ENCODE measurements around the gene DDX54.
"Not testable (repeated sequence)": the region's sequence is repeated elsewhere in the genome, so short reads cannot be mapped to it uniquely, and the experiment has no call there.

The DDX54 gene

DNA sequence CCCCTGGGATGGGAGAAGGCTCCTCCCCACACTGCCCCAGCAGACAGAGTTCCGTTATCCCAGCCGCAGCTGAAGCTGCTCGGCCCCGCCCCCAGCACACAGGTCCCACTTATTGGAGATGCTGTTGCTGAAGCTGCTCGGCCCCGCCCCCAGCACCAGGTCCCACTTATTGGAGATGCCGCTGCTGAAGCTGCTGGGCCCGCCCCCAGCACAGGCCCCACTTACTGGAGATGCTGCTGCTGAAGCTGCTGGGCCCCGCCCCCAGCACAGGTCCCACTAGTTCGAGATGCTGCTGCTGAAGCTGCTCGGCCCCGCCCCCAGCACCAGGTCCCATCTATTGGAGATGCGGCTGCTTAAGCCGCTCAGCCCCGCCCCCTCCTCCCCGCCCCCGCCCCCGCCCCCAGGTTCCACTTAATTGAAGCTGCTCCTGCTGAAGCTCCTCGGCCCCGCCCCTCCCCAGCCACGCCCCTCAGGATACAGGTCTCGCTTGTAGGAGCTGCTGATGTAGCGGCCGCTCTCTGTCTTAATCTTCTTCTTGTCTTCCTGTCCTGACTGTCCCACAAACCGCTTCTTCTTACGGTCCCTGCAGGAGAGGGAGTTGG is 23.8 kb downstream of the DDX54 start:
- DNase-seq: peak in 1 of 2 donors; percentile 16

GRCh38 chr12:113159937-113160336 is 25.3 kb downstream of the DDX54 start:
- DNase-seq: no peak

- no peak for DNase-seq
These were observed 26.7 kb downstream of the DDX54 start for GRCh38 chr12:113158439-113159203.

DNA sequence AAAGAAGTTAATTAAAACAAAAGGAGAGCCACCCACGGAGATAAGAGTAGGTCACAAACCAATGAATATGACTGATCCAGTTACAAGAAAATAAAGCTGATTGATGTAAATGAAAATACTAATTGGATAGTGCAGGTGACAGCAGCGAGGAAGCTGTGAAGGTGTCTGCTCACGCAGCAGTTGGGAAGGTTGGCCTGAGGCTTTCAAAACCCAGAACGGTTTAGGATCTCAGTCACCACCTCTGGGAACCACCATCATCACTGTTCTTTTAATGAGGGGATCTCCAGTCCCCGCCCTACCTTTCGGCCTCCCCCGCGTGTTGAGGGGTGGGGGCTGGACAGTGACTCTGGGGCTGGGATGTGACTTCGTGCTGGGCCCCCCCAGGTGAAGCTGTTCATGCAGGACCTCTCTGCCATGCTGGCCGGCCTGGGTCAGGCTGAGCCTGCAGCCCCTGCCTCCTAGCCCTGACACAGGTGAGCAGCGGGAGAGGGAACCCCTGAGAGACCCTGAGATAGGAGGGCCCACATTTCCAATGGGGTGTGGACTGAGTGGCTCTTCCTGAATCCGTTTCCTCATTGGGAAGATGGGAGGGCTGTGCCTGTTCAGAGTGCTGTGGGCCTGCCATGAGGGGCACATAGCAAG is 27.9 kb downstream of the DDX54 start:
- DNase-seq: no peak

DNA sequence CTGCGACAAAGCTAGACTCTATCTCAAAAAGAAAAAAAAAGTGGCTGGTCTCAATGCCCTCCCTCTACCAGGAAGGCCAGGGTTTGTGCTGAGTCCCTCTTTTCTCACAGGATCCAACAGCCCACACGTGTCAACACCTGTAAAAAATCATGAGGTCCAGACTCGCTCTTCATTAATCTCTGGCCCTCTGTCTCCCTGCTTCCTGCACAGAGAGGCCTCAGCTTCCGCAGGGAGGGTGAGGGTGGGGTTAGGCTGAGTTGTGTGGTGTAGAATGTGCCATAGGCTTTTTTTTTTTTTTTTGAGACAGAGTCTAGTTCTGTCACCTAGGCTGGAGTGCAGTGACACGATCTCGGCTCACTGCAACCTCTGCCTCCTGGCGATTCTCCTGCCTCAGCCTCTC is 29.6 kb downstream of the DDX54 start:
- no peak for DNase-seq

DNA sequence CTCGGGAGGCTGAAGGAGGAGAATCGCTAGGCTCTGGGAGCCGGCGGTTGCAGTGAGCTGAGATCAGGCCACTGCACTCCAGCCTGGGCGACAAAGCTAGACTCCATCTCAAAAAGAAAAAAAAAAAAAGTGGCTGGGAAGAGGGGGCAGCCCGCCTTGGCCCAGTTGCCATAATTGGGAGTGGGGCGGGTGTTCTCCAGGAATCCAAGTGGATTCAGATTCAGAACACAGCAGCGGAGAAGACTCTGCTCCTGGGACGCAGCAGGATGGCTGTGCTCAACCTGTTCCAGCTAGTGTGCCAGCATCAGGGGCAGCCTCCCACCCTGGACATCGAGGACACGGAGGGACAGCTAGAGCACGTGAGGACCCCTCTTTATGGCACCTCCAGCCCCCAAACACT is 30.2 kb downstream of the DDX54 start:
- DNase-seq: no peak

DNA sequence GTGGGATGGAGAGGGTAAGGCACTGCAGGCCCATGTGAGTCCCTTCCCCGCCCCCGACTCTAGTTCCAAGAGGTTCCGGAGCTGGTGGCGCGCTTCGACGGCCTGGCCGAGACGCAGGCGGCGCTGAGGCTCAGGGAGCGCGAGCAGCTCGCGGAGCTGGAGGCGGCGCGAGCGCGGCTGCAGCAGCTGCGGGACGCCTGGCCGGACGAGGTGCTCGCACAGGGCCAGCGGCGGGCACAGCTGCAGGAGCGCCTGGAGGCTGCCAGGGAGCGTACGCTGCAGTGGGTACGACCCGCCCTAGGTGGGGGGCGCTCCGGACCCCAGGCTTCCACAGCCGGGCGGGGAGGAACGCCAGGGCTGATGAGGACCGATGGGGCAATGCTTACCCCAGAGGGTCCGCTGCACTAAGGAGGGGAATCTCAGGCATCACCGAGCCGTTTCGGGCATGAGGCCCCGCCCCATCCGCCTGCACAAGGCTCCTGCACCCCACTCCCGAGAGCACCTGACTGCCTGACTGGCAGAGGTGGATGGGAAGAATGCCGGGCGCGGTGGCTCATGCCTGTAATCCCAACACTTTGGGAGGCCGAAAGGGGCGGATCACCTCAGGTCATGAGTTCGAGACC is 30.8 kb downstream of the DDX54 start:
- DNase-seq: no peak

DNA sequence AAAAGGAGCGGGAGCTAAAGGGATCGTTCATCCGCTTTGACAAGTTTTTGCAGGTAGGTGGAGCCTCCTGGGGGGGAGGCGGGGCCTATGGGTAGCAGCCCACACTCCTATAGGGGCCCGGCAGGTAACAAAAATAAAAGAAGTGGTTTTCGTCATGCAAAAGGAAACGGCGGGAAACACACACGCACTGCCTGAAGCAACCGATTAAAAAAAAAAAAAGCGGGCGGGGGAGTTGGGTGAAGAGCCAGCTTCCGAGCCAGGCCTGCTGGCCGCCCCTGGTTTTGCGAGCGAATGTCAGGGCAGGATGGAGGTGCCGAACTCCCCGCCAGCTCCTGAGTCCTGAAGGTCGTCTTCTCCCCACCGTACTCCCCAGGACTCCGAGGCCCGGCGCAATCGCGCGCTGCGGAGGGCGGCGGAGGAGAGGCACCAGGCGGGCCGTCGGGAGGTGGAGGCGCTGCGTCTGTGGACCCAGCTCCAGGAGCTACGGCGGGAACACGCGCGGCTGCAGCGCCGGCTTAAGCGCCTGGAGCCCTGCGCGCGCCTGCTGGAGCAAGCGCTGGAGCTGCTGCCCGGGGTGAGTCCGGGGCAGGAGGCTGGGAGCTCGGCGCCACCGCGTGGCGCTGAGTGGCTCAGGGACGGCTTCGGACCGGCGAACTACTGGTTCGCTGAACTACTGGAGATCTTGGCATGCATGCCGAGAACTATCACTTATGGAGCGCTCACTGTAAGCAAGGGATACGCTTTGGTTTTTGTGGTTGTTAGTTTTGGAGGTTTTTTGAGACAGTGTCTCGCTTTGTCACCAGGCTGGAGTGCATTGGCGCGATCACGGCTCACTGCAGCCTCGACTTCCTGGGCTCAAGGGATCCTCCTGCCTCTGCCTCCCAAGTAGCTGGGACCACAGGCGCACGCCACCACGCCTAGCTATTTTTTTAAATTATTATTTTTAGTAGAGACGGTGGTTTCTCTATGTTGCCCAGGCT is 32.2 kb downstream of the DDX54 start:
- DNase-seq: peak; percentile 45 to 71

DNA sequence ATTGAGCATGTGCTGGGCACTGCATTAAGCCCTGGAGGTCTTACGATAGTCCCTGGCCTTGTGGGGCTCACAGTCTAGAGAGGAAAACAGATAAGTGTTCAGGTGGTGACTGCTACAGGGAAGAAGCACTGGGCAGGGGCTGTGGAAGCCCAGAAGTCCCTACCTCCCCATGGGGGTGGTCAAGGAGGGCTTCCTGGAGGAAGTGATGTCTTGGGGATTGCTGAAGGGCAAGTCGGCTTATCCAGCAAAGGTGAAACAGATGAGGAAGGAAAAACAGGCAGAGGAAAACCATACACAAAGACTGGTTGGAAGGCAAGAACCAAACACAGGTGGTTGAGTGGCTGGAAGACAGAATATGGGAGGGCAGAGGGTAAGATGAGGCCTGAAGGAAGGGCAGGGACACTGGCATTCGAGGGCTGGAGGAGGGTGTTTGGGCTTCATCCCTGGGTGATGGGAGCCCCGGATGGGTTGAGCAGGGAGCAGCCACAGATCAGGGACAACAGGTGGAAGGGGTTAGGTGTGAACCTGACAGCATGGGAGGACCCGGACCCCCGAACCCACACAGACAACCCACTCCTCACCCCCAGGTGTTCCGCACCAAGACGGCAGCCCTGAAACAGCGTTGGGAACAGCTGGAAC is 33.0 kb downstream of the DDX54 start:
- DNase-seq: no peak

- no peak for DNase-seq
These were observed 33.6 kb downstream of the DDX54 start for GRCh38 chr12:113151655-113152054.

GRCh38 chr12:113149361-113150150 is 35.7 kb downstream of the DDX54 start, which contains the start of gene CFAP73:
Gene CFAP73 (plus strand): TSS chr12:113149724. CDS start chr12:113149858, 134 bp downstream.
- peak; percentile 54 to 58 for DNase-seq

DNA sequence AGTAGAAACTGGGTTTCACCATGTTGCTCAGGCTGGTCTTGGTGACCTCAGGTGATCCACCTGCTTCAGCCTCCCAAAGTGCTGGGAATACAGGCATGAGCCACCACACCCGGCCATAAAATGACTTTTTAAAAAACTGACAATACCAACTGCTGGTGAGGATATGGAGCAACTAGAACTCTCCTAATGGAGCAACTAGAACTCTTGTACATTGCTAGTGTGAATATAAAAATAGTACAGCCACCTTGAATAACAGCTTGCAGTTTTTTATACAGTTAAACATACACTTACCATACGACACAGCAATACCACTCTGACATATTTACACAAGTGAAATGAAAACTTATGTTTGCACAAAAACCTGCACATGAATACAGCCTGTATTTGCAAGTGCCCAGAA is 38.3 kb downstream of the DDX54 start:
- DNase-seq: no peak

DNA sequence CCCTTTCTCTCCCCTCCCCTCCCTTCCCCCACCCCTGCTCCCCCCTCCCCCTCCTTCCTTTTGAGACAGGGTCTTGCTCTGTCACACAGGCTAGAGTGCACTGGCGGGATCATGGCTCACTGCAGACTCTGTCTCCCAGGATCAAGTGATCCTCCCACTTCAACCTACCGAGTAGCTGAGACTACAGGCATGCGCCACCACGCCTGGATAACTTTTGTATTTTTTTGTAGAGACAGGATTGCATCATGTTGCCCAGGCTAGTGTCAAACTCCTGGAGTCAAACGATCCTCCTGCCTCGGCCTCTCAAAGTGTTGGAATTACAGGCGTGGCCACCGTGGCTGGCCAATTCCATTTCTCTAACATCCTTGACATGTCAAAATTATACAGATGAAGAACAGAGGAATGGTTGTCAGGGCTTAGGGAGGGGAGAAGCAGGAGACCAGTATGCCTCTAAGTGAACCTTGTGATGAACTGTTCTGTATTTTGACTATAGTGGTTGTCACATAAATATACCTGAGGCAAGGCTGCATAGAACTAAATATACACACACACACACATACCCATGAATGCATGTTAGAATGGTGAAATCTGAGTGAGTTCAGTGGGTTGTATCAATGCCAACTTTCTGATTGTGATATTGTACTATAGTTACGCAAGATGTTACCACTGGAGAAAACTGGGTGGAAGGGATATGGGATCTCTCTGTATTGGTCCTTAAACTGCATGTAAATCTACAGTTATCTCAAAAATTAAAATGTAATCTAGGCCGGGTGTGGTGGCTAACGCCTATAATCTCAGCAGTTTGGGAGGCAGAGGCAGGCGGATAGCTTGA is 39.3 kb downstream of the DDX54 start:
- no peak for DNase-seq

DNA sequence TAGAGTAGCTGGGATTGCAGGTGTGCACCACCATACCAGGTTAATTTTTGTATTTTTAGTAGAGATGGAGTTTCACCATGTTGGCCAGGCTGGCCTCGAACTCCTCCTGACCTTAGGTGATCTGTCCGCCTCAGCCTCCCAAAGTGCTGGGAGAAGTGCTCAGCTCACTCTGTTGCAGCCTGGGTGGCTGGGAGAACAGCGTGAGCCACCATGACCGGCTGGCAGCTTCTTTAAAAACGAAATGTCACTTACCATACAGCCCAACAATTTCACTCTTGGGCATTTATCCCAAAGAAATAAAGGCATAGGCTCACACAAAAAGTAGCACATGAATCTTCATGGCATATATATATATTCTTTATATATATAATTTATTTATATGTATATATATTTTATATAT is 40.5 kb downstream of the DDX54 start:
- DNase-seq: no peak

- no peak for DNase-seq
These were observed 41.3 kb downstream of the DDX54 start for GRCh38 chr12:113143959-113144358.

GRCh38 chr12:113142886-113143332 is 42.4 kb downstream of the DDX54 start:
- no peak for DNase-seq

GRCh38 chr12:113142173-113142885 is 42.9 kb downstream of the DDX54 start:
- peak; percentile 84 to 90 for DNase-seq

GRCh38 chr12:113141716-113142115 is 43.6 kb downstream of the DDX54 start:
- not testable (repeated sequence) for DNase-seq

DNA sequence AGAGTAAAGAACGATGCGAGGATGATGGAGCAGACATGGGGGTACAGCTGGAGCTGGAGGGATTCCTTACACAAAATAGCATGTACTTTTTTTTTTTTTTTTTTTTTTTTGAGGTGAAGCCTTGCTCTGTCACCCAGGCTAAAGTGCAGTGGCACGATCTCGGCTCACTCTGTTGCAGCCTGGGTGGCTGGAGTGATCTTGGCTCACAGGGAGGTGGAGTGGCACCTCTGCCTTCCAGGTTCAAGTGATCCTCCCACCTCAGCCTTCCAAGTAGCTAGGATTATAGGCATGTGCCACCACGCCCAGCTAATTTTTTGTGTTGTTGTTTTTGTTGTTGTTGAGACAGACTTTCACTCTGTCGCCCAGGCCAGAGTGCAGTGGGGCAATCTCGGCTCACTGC is 44.6 kb downstream of the DDX54 start:
- DNase-seq: no peak

All from hippocampal formation (tissue), 2 donors.